Measurements from ENCODE around the gene SLC2A1.

Gene SLC2A1

GRCh38 chr1:42958488-42959319 lies at the start of gene SLC2A1:
Gene SLC2A1, minus strand, starts transcription at chr1:42958868. Its CDS starts 217 bp downstream, at chr1:42958651.
- peak; percentile 95 for DNase-seq

- DNase-seq, result no peak
Observed at GRCh38 chr1:43007377-43008114, 48.9 kb upstream of the SLC2A1 start.

GRCh38 chr1:43005460-43006361 lies 47.0 kb upstream of the SLC2A1 start:
- DNase-seq, result no peak

- no peak for DNase-seq
Observed at GRCh38 chr1:43004587-43005459, 46.2 kb upstream of the SLC2A1 start.

- DNase-seq, result no peak
Observed at GRCh38 chr1:43002766-43003165, 44.1 kb upstream of the SLC2A1 start.

GRCh38 chr1:43002116-43002515 lies 43.4 kb upstream of the SLC2A1 start:
- DNase-seq, result no peak

- DNase-seq, result no peak
Observed at GRCh38 chr1:43001434-43001833, 42.8 kb upstream of the SLC2A1 start.

GRCh38 chr1:43000271-43000670 lies 41.6 kb upstream of the SLC2A1 start:
- no peak for DNase-seq

GRCh38 chr1:42999308-42999707 lies 40.6 kb upstream of the SLC2A1 start:
- DNase-seq, result peak; percentile 24

GRCh38 chr1:42998386-42998785 lies 39.7 kb upstream of the SLC2A1 start:
- no peak for DNase-seq

- no peak for DNase-seq
Observed at GRCh38 chr1:42996384-42996970, 37.8 kb upstream of the SLC2A1 start.

GRCh38 chr1:42993502-42994136 lies 35.0 kb upstream of the SLC2A1 start:
- DNase-seq, result no peak

- DNase-seq, result no peak
Observed at GRCh38 chr1:42992054-42992571, 33.4 kb upstream of the SLC2A1 start.

- no peak for DNase-seq
Observed at GRCh38 chr1:42990757-42991346, 32.2 kb upstream of the SLC2A1 start.

- no peak for DNase-seq
Observed at GRCh38 chr1:42983693-42984092, 25.0 kb upstream of the SLC2A1 start.

GRCh38 chr1:42983253-42983652 lies 24.6 kb upstream of the SLC2A1 start:
- no peak for DNase-seq

GRCh38 chr1:42982641-42983040 lies 24.0 kb upstream of the SLC2A1 start:
- DNase-seq, result no peak

GRCh38 chr1:42981871-42982270 lies 23.2 kb upstream of the SLC2A1 start:
- DNase-seq, result no peak

GRCh38 chr1:42981255-42981805 lies 22.7 kb upstream of the SLC2A1 start:
- no peak for DNase-seq

All from HCEC 1CT (cell line).